Fibroblast of gingiva (primary cell): Measurements from ENCODE around the gene PRR14L.
"Not testable (repeated sequence)": the region's sequence is repeated elsewhere in the genome, so short reads cannot be mapped to it uniquely, and the experiment has no call there.

Experiments
- DNase-seq: peaks from one replicate; pipeline ENCODE4 v3.0.0-alpha.2; 2011; ENCODE audit warnings: low read depth

PRR14L gene

DNA sequence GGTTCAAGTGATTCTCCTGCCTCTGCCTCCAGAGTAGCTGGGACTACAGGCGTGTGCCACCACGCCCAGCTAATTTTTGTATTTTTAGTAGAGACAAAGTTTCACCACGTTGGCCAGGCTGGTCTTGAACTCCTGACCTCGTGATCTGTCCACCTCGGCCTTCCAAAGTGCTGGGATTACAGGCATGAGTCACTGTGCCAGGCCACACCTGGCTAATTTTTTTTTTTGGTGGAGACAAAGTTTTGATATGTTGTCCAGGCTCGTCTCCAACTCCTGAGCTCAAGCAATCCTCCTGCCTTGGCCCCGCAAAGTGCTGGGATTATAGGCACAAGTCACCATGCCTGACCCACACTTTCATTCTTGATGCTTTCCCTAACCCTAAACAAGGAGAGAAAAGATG is 9.6 kb downstream of the PRR14L start:
- not testable (repeated sequence) for DNase-seq

DNA sequence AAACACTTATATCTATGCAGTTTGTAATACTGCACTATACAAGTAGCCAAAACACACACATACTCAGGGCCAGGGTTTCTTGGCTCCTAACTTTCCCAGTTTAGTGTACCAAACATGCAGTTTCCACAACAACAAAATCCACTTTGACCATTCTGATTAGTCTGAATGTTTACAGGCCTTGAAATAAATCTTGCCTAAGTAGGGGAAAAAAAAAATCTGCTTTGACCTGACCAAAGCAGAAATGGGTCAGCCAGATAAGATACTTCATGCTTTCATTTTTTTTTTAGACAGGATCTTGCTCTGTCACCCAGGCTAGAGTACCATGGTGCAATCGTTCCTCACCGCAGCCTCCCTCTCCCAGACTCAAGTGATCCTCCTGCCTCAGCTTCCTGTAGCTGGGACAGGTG is 10.1 kb downstream of the PRR14L start:
- no peak for DNase-seq

DNA sequence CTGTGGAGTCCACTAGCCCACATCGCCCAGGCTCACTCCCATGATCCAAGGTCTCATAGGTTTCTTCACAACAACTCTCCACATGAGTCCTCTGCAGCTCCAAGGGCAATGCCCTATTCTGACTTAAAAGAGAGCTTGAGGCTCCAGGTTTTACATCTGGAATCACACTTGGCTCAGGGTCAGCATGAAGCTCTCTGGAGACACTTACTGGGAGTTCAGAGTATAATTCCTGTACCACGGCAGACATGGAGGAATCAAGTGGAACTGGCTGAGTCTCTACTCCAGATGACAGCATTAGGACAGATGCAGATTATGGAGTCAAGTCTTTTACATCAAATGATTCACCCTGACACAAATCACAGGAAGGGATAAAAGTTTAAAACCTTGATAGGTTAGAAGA is 11.4 kb downstream of the PRR14L start:
- no peak for DNase-seq

- DNase-seq: no peak
Observed at GRCh38 chr22:31737932-31738331, 12.0 kb downstream of the PRR14L start.

- no peak for DNase-seq
Observed at GRCh38 chr22:31736458-31736857, 13.5 kb downstream of the PRR14L start.

GRCh38 chr22:31734512-31734911 is 15.4 kb downstream of the PRR14L start:
- DNase-seq: no peak

DNA sequence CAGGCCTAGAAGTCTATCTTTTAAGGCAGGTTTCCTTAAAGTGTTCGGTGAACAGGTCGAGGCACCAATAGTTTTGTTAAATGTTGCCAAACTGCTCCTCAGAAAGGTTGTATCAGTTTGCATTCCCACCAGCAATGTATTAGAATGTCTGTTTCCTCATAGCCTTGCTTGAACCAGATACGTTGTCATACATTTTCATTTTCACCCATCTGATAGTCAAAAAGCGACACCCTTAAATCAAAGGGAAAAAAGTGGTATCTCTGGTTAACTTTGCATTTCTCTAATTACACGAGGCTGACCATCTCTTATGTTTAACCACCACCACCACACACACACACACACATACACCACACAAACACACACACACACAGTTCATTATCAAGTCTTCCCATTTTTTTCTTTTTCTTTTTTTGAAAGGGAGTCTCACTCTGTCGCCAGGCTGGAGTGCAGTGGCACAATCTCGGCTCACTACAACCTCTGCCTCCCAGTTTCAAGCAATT is 16.3 kb downstream of the PRR14L start:
- no peak for DNase-seq

DNA sequence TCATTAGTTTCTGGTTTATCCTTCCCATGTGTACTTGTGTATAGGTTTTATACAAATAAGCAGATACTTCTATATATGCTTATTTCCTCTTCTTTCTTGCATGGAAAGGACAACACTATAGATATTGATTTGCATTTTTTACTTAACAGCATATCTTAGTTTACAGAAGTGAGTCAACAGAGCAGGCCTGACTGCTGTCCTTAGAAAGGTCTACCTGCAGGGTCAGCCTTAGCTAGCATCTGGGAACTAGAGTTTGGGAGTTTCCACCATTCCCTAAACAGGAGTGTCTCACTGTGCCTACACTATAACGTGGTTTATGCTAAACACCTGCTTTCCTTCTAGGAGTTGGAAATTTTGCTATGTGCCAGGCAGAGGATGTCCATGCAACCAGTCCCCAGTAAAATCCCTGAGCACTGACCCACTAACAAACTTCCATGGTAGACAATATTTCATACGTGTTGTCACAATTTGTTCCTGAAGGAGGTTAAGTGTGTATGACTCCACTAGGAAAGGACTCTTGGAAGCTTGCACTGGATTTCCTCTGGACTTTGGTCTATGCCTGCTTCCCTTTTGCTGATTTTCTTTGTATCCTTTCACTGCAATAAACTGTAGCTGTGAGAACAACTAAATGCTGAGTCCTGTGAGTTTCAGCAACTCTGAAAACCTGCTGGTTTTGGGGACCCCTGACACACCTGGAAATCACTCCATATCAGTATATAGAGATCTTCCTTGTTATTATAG is 17.7 kb downstream of the PRR14L start:
- no peak for DNase-seq

- no peak for DNase-seq
Observed at GRCh38 chr22:31730344-31730711, 19.6 kb downstream of the PRR14L start.

DNA sequence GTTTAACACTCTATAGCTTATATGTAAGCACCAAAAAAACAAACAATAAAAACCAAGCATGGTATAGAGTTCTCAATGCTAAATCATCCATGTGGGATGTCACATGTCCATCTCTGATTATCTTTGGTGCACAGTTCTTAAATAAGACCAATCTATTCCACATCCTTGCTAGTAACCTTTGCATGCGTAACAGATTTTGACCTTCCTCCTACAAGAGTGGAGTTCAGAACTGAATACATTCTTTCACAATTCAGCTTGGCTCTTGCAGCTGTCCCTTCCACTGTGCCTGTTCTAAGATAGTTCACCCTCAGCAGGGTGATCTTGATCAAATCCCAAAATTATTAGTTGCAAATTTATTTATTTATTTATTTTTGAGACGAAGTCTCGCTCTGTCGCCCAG is 21.1 kb downstream of the PRR14L start:
- DNase-seq: no peak

- DNase-seq: no peak
Observed at GRCh38 chr22:31726692-31727091, 23.2 kb downstream of the PRR14L start.

- DNase-seq: no peak
Observed at GRCh38 chr22:31723723-31724122, 26.2 kb downstream of the PRR14L start.

GRCh38 chr22:31719850-31720471 is 30.0 kb downstream of the PRR14L start:
- DNase-seq: no peak

GRCh38 chr22:31715147-31715778 is 34.7 kb downstream of the PRR14L start:
- DNase-seq: no peak

GRCh38 chr22:31711226-31711625 is 38.7 kb downstream of the PRR14L start:
- not testable (repeated sequence) for DNase-seq

- DNase-seq: no peak
Observed at GRCh38 chr22:31707519-31707918, 42.4 kb downstream of the PRR14L start.

DNA sequence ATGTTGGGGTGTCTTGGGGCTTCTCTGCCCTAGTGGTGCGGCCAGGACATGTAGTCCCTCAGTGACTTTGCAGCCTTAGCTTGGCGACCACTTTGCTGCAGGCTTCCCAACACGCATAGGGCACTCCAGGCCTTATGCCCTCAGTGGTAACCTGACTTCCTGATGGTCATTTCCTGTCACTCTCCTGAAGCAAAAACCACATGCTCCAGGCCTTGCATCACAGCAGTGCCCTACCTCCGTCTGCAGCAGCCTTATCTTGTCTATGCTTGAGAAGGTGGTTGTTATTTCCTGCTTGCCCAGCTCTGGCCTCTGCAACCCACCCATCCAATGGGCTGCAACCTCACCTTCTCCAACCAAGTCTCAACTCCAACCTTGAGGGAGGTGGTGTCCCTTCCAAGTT is 54.5 kb downstream of the PRR14L start:
- DNase-seq: no peak

DNA sequence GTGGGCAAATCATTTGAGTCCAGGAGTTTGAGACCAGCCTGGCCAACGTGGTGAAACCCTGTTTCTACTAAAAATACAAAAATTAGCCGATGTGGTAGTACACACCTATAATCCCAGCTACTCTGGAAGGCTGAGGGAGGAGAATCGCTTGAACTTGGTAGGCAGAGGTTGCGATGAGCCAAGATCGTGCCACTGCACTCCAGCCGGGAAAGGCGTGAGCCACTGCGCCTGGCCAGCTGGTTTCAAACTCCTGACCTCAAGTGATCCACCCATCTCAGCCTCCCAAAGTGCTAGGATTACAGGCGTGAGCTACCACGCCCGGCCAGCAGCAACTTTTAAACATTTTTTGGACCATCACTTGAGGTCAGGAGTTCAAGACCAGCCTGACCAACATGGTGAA is 55.9 kb downstream of the PRR14L start:
- not testable (repeated sequence) for DNase-seq

GRCh38 chr22:31692186-31692886 is 57.6 kb downstream of the PRR14L start:
- DNase-seq: no peak

- DNase-seq: no peak
Observed at GRCh38 chr22:31691408-31691807, 58.5 kb downstream of the PRR14L start.

GRCh38 chr22:31683181-31684105 is 66.5 kb downstream of the PRR14L start:
- DNase-seq: no peak

DNA sequence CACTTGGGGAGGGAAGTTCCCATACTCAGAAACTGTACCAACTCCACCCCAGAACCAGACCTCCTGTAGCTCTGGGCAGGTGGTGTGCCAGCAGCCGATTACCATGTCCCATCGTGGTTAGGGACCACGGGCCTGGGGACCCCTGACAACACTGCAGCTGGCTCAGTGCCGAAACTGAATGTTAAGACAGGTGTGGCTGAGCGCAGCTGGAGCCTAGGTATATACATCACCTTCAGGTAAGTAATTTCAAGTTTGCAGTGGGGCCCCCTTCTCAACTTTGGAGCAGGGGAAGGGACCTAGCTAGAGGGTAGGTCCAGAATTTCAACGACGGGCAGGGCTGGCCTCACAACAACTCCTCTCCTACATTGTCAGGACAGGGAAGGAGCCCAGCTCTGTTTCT is 67.2 kb downstream of the PRR14L start:
- DNase-seq: no peak
